ENCODE measurements around the gene SMG6. TPM values are rescaled to one million over a fixed set of nuclear protein-coding genes. Genes with fewer than 3 reads are reported as not detected.

SMG6 gene
- total RNA-seq, 4 donors from 2014 or later: 17.9 to 24.0 (median 20.1) TPM

DNA sequence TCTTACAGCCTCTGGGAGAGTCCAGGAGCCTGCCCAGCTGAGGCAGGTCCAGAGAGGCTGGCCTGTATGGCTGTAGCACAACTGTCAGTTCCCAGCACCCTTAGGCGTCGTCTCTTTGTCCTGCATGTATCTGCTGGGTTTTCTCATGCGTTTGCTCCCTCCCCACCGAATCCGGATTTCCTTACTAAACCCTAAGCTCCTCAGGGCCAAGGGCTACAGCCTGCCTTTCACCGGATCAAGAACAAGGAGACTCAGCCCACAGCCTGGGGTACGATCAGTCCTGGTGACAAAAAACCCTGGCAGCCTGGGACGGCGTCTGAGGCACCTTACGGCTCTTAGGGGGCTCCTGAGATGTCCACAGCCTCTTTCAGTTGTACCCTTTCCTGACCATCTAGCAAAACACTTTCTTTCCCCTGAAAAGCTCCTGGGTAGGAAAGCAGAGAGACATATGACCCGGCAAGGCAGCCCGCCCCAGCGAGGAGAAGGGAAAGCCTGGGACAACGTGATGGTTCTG lies 236.5 kb downstream of the SMG6 start:
- peaks cover 0 to 95% (median 0%) of the 10 kb centered on the region in 3 donors for H3K36me3 ChIP-seq
- no peaks in the 10 kb centered on the region for H3K9me3 ChIP-seq
- no peaks in the 10 kb centered on the region for H3K27me3 ChIP-seq
- H3K27ac ChIP-seq: peak overlapping the region; percentile 38 to 93 (median 87)
- no peak overlapping the region for H3K4me3 ChIP-seq
- peaks cover 31 to 94% (median 79%) of the 10 kb centered on the region in 3 donors for H3K4me1 ChIP-seq
- no peak for DNase-seq
- intact Hi-C loops (cut with DNase I): no loop called here
- TF ChIP-seq CTCF (IDR thresholded peaks at IDR 0.05) (no peak), POLR2A (IDR thresholded peaks at IDR 0.05) (no peak)
- 74 to 76% methylated on average over 6 to 11 of the region's 14 CpGs for WGBS, 2 donors

DNA sequence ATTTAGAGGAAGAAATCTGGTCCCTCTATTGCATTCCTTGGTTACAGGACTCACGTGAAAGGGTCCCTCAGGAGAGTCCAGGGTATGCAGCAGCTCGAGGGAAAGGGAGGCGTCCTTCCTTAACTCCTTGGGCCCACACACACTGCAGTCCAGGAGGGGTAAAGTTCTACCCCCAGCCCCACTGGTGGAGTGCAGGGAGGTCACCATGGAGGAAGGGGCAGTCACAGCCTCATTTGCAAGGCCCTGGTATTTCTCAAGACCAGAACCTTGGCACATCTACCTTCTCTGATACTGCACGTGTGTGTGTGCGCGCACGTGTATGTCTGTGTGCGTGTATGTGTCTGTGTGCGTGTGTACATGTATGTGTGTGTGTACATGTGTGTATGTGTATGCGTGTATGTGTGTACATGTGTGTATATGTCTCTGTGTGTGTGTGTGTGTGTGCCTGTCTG lies 237.6 kb downstream of the SMG6 start:
- TF ChIP-seq CTCF (IDR thresholded peaks at IDR 0.05): no peak
- TF ChIP-seq POLR2A (IDR thresholded peaks at IDR 0.05): no peak
- Histone ChIP-seq H3K9me3 (no peaks in the 10 kb centered on the region), H3K4me3 (no peak overlapping the region), H3K4me1 (peaks cover 31 to 94% (median 73%) of the 10 kb centered on the region in 3 donors), H3K27ac (peak overlapping the region; percentile 43 to 93 (median 87)), H3K27me3 (no peaks in the 10 kb centered on the region), H3K36me3 (peaks cover 0 to 95% (median 0%) of the 10 kb centered on the region in 3 donors)
- no peak for DNase-seq
- intact Hi-C loops (cut with DNase I): no loop called here
- WGBS, 2 donors: 80 to 86% methylated on average over 6 to 7 of the region's 10 CpGs

DNA sequence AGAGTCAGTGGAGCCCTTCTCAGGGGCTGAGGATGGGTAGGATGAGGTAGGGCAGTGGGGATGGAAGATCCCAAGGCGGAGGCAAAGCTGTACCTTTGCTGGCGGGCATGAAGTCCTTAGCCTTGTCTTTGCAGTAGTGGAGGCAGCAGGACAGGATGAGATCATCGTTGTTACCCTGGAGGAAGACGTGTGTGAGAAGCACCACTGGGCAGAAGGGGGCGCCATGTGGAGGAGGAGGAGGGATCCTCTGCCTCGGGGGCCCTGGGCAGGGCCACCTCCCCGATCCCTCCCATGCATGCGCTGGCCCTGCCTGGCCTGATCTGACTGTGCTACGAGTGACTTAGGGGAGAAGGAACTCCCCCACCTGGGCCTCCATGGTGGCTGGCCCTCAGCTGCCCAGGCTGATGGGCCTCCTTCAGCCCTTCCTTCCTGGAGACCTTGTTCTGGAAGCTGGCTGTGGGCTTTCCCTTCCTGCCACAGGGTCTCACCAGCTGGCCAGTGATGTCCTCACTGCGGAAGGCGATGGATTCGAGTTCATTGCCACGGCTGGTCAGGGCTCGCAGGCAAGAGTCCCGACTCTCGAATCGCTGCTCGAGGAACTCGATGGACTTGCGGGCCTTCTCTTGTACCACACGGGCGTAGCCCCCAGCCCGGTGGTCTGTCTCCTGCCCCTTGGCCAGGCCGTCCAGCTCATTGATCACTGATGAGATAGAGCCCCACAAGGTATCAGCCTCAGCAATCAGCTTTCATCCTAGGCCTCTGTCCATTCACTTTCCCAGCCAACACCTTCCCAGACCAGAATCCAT lies 238.4 kb downstream of the SMG6 start:
- WGBS, 2 donors: 81 to 100% methylated on average over 14 to 23 of the region's 24 CpGs

GRCh38 chr17:2064520-2064971 lies 239.0 kb downstream of the SMG6 start:
- H3K36me3 ChIP-seq: peaks cover 0 to 96% (median 0%) of the 10 kb centered on the region in 3 donors
- DNase-seq: no peak
- intact Hi-C loops (cut with DNase I): no loop called here
- H3K27ac ChIP-seq: peak overlapping the region; percentile 43 to 93 (median 87)
- TF ChIP-seq CTCF (IDR thresholded peaks at IDR 0.05) (no peak), POLR2A (IDR thresholded peaks at IDR 0.05) (no peak)
- no peaks in the 10 kb centered on the region for H3K27me3 ChIP-seq
- 48 to 62% methylated on average over 4 to 6 of the region's 6 CpGs for WGBS, 2 donors
- no peak overlapping the region for H3K4me3 ChIP-seq
- H3K9me3 ChIP-seq: no peaks in the 10 kb centered on the region
- peaks cover 31 to 95% (median 72%) of the 10 kb centered on the region in 3 donors for H3K4me1 ChIP-seq

More for the DNA sequence above, 238.4 kb downstream of the SMG6 start:
- Histone ChIP-seq H3K27ac (peak overlapping the region; percentile 43 to 93 (median 87)), H3K4me3 (no peak overlapping the region), H3K4me1 (peaks cover 31 to 94% (median 67%) of the 10 kb centered on the region in 3 donors), H3K36me3 (peaks cover 0 to 96% (median 0%) of the 10 kb centered on the region in 3 donors), H3K27me3 (no peaks in the 10 kb centered on the region), H3K9me3 (no peaks in the 10 kb centered on the region)
- intact Hi-C loops (cut with DNase I): no loop called here
- TF ChIP-seq CTCF (IDR thresholded peaks at IDR 0.05): peak in 4 of 6 experiments; percentile 6 to 48 (median 6)
- no peak for TF ChIP-seq POLR2A (IDR thresholded peaks at IDR 0.05)
- DNase-seq: no peak

DNA sequence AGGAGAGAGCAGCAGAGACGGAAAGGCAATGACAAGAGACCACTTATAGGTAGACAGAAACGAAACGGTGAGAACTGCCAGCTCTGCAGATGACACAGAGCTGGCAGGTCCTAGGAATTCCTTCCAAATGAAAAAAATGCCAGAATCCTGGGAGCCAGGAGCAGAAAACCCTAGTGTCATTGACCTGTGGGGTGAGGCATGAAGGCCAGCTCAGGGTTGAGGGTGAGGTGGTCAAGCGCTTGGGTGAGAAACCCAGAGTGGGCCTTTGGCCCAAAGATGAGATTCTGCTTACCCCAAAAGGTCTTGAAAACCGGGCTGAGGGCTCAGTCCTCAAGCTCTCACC lies 239.5 kb downstream of the SMG6 start:
- Histone ChIP-seq H3K9me3 (no peaks in the 10 kb centered on the region), H3K27me3 (peaks cover 0 to 1% (median 0%) of the 10 kb centered on the region in 4 donors), H3K4me1 (peaks cover 33 to 99% (median 76%) of the 10 kb centered on the region in 3 donors), H3K36me3 (peaks cover 0 to 100% (median 0%) of the 10 kb centered on the region in 3 donors), H3K27ac (peak overlapping the region; percentile 43 to 93 (median 87)), H3K4me3 (no peak overlapping the region)
- DNase-seq: no peak
- 53 to 77% methylated on average over 3 to 5 of the region's 5 CpGs for WGBS, 2 donors
- intact Hi-C loops (cut with DNase I): no loop called here
- TF ChIP-seq CTCF (IDR thresholded peaks at IDR 0.05) (no peak), POLR2A (IDR thresholded peaks at IDR 0.05) (no peak)

Data from esophagus squamous epithelium (tissue), 5 donors.